Measurements from ENCODE around the gene CXCL13.
"Not testable (repeated sequence)": the region's sequence is repeated elsewhere in the genome, so short reads cannot be mapped to it uniquely, and the experiment has no call there.

The CXCL13 gene

DNA sequence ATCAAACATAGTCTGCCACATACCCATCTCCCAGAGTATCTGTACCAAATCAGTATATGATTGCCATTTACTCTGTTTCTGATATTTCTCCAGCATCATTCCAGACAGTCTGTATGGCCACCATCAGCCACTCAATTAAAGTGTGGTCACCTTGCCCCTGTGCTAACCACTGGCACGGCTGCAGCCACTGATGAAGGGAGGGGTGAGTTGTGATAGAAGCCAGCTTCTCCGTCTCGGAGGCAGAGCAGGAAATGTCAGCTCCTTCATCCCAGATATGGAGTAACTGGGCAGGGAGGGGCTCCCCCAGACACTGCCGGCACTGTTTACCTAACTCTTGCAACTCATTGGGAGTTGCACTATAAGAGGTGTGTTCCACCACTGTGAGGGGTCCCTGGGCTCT, 30.3 kb downstream of the CXCL13 start:
- Histone ChIP-seq H3K79me2 (ENCODE audit: insufficient read depth, low read length) (no peaks in the 10 kb centered on the region), H2AFZ (ENCODE audit: low read depth, low read length) (no peak overlapping the region), H3K9ac (ENCODE audit: low read depth, low read length) (no peak overlapping the region), H4K20me1 (ENCODE audit: insufficient read depth, low read length) (no peaks in the 10 kb centered on the region), H3K36me3 (ENCODE audit: insufficient read depth, low read length) (no peaks in the 10 kb centered on the region), H3K4me1 (ENCODE audit: insufficient read depth, low read length) (no peaks in the 10 kb centered on the region), H3K4me3 (ENCODE audit: low read depth in 1 of 2, low read length in 2 of 2) (no peak overlapping the region), H3K4me2 (ENCODE audit: insufficient read depth, low read length) (no peak overlapping the region), H3K9me3 (ENCODE audit: insufficient read depth, low read length, severe bottlenecking) (peaks cover 4% of the 10 kb centered on the region), H3K27ac (ENCODE audit: low read length) (no peak overlapping the region), H3K27me3 (ENCODE audit: insufficient read depth, low read length, poor library complexity) (no peaks in the 10 kb centered on the region)
- no peak for ATAC-seq (ENCODE audit: insufficient read depth, low read depth)
- no peak for DNase-seq
- no peak for TF ChIP-seq EZH2 (IDR thresholded peaks at IDR 0.05; ENCODE audit: borderline replicate concordance, low read depth, low read length, severe bottlenecking)
- TF ChIP-seq, protein P1, sequence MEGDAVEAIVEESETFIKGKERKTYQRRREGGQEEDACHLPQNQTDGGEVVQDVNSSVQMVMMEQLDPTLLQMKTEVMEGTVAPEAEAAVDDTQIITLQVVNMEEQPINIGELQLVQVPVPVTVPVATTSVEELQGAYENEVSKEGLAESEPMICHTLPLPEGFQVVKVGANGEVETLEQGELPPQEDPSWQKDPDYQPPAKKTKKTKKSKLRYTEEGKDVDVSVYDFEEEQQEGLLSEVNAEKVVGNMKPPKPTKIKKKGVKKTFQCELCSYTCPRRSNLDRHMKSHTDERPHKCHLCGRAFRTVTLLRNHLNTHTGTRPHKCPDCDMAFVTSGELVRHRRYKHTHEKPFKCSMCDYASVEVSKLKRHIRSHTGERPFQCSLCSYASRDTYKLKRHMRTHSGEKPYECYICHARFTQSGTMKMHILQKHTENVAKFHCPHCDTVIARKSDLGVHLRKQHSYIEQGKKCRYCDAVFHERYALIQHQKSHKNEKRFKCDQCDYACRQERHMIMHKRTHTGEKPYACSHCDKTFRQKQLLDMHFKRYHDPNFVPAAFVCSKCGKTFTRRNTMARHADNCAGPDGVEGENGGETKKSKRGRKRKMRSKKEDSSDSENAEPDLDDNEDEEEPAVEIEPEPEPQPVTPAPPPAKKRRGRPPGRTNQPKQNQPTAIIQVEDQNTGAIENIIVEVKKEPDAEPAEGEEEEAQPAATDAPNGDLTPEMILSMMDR (IDR thresholded peaks at IDR 0.05; ENCODE audit: borderline replicate concordance, extremely low read depth, low read length, poor library complexity, severe bottlenecking) = no peak

DNA sequence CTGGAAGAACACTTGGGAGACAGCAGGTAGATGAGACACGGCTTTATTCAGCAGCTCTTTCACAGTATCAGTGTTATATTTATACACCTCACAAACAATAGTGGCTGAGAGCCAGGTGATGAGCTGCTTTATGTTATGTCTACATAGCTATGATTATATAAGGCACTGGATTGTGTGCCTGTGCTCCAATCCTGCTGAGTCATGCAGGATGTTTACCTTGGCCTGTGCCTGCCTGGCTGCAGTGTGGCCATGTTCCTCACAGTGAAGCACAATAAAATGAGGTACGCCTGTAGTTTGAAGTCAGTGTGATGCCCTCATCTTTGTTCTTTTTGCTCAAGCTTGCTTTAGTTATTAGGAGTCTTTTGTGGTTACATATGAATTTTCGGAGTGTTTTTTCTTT, 31.3 kb downstream of the CXCL13 start:
- DNase-seq = no peak
- Histone ChIP-seq H3K9ac (ENCODE audit: low read depth, low read length) (no peak overlapping the region), H3K4me1 (ENCODE audit: insufficient read depth, low read length) (no peaks in the 10 kb centered on the region), H3K9me3 (ENCODE audit: insufficient read depth, low read length, severe bottlenecking) (peaks cover 4% of the 10 kb centered on the region), H3K36me3 (ENCODE audit: insufficient read depth, low read length) (no peaks in the 10 kb centered on the region), H3K4me2 (ENCODE audit: insufficient read depth, low read length) (no peak overlapping the region), H4K20me1 (ENCODE audit: insufficient read depth, low read length) (no peaks in the 10 kb centered on the region), H3K27ac (ENCODE audit: low read length) (no peak overlapping the region), H3K27me3 (ENCODE audit: insufficient read depth, low read length, poor library complexity) (no peaks in the 10 kb centered on the region), H3K79me2 (ENCODE audit: insufficient read depth, low read length) (no peaks in the 10 kb centered on the region), H3K4me3 (ENCODE audit: low read depth in 1 of 2, low read length in 2 of 2) (no peak overlapping the region), H2AFZ (ENCODE audit: low read depth, low read length) (no peak overlapping the region)
- ATAC-seq (ENCODE audit: insufficient read depth, low read depth) = 0 out of 3 replicates have a peak, but pooled peaks have one; percentile 24
- no peak for TF ChIP-seq EZH2 (IDR thresholded peaks at IDR 0.05; ENCODE audit: borderline replicate concordance, low read depth, low read length, severe bottlenecking)
- TF ChIP-seq, protein P1 (IDR thresholded peaks at IDR 0.05; ENCODE audit: borderline replicate concordance, extremely low read depth, low read length, poor library complexity, severe bottlenecking) = no peak

DNA sequence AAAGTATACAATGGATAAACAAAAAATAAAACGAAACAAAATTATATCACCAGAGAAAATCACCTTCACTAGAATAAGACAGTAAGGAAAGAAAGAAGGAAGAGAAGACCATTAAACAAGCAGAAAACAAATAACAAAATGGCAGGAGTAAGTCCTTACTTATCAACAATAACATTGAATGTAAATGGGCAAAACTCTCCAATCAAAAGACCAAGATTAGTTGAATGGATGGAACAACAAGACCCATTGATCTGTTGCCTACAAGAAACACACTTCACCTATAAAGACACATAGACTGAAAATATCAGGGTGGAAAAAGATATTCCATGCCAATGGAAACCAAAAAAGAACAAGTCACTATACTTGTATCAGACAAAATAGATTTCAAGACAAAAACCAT, 38.4 kb downstream of the CXCL13 start:
- H3K36me3 ChIP-seq (ENCODE audit: insufficient read depth, low read length); ATAC-seq (ENCODE audit: insufficient read depth, low read depth); H4K20me1 ChIP-seq (ENCODE audit: insufficient read depth, low read length); H3K4me2 ChIP-seq (ENCODE audit: insufficient read depth, low read length); H3K27me3 ChIP-seq (ENCODE audit: insufficient read depth, low read length, poor library complexity); H3K4me1 ChIP-seq (ENCODE audit: insufficient read depth, low read length); H3K27ac ChIP-seq (ENCODE audit: low read length); DNase-seq; H2AFZ ChIP-seq (ENCODE audit: low read depth, low read length); H3K4me3 ChIP-seq (ENCODE audit: low read depth in 1 of 2, low read length in 2 of 2); H3K9me3 ChIP-seq (ENCODE audit: insufficient read depth, low read length, severe bottlenecking); H3K9ac ChIP-seq (ENCODE audit: low read depth, low read length); H3K79me2 ChIP-seq (ENCODE audit: insufficient read depth, low read length): not testable (repeated sequence)

DNA sequence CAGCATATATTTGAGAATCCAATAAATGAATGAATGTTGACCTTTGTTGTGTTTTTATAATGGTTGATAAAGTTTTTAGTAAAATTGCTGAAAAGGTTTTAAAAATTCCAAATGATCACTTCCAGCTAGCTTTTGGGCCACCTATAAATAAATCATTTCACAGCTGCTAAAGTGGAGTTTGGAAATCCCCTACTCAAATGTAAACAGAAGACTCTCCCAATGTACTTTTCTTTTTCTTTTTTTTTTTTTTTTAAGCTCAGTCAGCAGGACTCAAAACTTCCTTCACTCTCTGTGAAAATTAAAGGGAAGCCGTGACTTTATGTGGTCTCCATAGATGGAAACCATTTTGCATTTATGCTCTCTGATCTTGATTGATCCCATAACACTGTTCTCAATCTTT, 45.2 kb downstream of the CXCL13 start:
- Histone ChIP-seq H3K36me3 (ENCODE audit: insufficient read depth, low read length) (no peaks in the 10 kb centered on the region), H3K4me3 (ENCODE audit: low read depth in 1 of 2, low read length in 2 of 2) (no peak overlapping the region), H3K9ac (ENCODE audit: low read depth, low read length) (no peak overlapping the region), H2AFZ (ENCODE audit: low read depth, low read length) (no peak overlapping the region), H3K27ac (ENCODE audit: low read length) (no peak overlapping the region), H3K9me3 (ENCODE audit: insufficient read depth, low read length, severe bottlenecking) (no peaks in the 10 kb centered on the region), H3K4me1 (ENCODE audit: insufficient read depth, low read length) (no peaks in the 10 kb centered on the region), H3K27me3 (ENCODE audit: insufficient read depth, low read length, poor library complexity) (no peaks in the 10 kb centered on the region), H3K79me2 (ENCODE audit: insufficient read depth, low read length) (no peaks in the 10 kb centered on the region), H3K4me2 (ENCODE audit: insufficient read depth, low read length) (no peak overlapping the region), H4K20me1 (ENCODE audit: insufficient read depth, low read length) (no peaks in the 10 kb centered on the region)
- TF ChIP-seq, protein P1 (IDR thresholded peaks at IDR 0.05; ENCODE audit: borderline replicate concordance, extremely low read depth, low read length, poor library complexity, severe bottlenecking) = no peak
- no peak for TF ChIP-seq EZH2 (IDR thresholded peaks at IDR 0.05; ENCODE audit: borderline replicate concordance, low read depth, low read length, severe bottlenecking)
- ATAC-seq (ENCODE audit: insufficient read depth, low read depth) (no peak), DNase-seq (no peak)
